Activated CD4-positive, alpha-beta T cell treated with anti-CD3 and anti-CD28 coated beads, Interleukin-2, amount 10 ng/mL, durations not matched to agents 24 days and 14 days (primary cell): Measurements from ENCODE around the gene CDH19. TPM values are rescaled to one million over a fixed set of nuclear protein-coding genes. Genes with fewer than 3 reads are reported as not detected.
"Not testable (repeated sequence)": the region's sequence is repeated elsewhere in the genome, so short reads cannot be mapped to it uniquely, and the experiment has no call there.

Source experiments
- DNase-seq: peaks from one replicate; pipeline ENCODE4 v3.0.0; 2022
- H3K27ac Mint-ChIP-seq: one replicate; pipeline ENCODE4 v1.8.0; 2022; ENCODE audit warnings: mild to moderate bottlenecking, mixed read lengths
- H3K27me3 Mint-ChIP-seq: one replicate; pipeline ENCODE4 v1.8.0; 2022; ENCODE audit warnings: mixed read lengths
- H3K36me3 Mint-ChIP-seq: one replicate; pipeline ENCODE4 v1.8.0; 2022; ENCODE audit warnings: low read depth, mild to moderate bottlenecking, mixed read lengths
- H3K4me1 Mint-ChIP-seq: one replicate; pipeline ENCODE4 v1.8.0; 2021; ENCODE audit warnings: mixed read lengths
- H3K4me3 Mint-ChIP-seq: one replicate; pipeline ENCODE4 v1.8.0; 2022; ENCODE audit warnings: mild to moderate bottlenecking, moderate library complexity, mixed read lengths
- H3K9me3 Mint-ChIP-seq: one replicate; pipeline ENCODE4 v1.8.0; 2021; ENCODE audit warnings: mixed read lengths
- intact Hi-C: fragments of 100-400 bp; cut with micrococcal nuclease; formaldehyde crosslinking; loops from one replicate; pipeline ENCODE4 v1.15.1; 2023
- total RNA-seq: library from RNA; stranded (reverse); gene quantifications from 2 replicates; pipeline ENCODE4 v1.2.3, GENCODE V29; 2022

The CDH19 gene
- total RNA-seq, 1 donor from 2014 or later: not detected

GRCh38 chr18:66550366-66550765 lies 53.5 kb downstream of the CDH19 start:
- H3K4me1 Mint-ChIP-seq: no peaks in the 10 kb centered on the region
- no peaks in the 10 kb centered on the region for H3K36me3 Mint-ChIP-seq
- no peak for DNase-seq
- H3K9me3 Mint-ChIP-seq: no peaks in the 10 kb centered on the region
- intact Hi-C loops: no loop called here
- no peaks in the 10 kb centered on the region for H3K27me3 Mint-ChIP-seq
- H3K4me3 Mint-ChIP-seq: no peak overlapping the region
- H3K27ac Mint-ChIP-seq: no peak overlapping the region

- no peak for DNase-seq
- no peaks in the 10 kb centered on the region for H3K27me3 Mint-ChIP-seq
- no peak overlapping the region for H3K4me3 Mint-ChIP-seq
- H3K36me3 Mint-ChIP-seq: no peaks in the 10 kb centered on the region
- intact Hi-C loops: no loop called here
- no peaks in the 10 kb centered on the region for H3K4me1 Mint-ChIP-seq
- H3K27ac Mint-ChIP-seq: no peak overlapping the region
- no peaks in the 10 kb centered on the region for H3K9me3 Mint-ChIP-seq
These were observed 55.1 kb downstream of the CDH19 start for GRCh38 chr18:66548747-66549146.

- DNase-seq: no peak
- Mint-ChIP-seq H3K27me3 (no peaks in the 10 kb centered on the region), H3K27ac (no peak overlapping the region), H3K4me3 (no peak overlapping the region), H3K36me3 (no peaks in the 10 kb centered on the region), H3K9me3 (no peaks in the 10 kb centered on the region), H3K4me1 (no peaks in the 10 kb centered on the region)
- intact Hi-C loops: no loop called here
These were observed 69.8 kb downstream of the CDH19 start for GRCh38 chr18:66534110-66534509.

GRCh38 chr18:66533693-66534092 lies 70.2 kb downstream of the CDH19 start:
- no peak for DNase-seq
- Mint-ChIP-seq H3K36me3 (no peaks in the 10 kb centered on the region), H3K4me3 (no peak overlapping the region), H3K27ac (no peak overlapping the region), H3K9me3 (no peaks in the 10 kb centered on the region), H3K4me1 (no peaks in the 10 kb centered on the region), H3K27me3 (no peaks in the 10 kb centered on the region)
- intact Hi-C loops: no loop called here

- Mint-ChIP-seq H3K36me3 (no peaks in the 10 kb centered on the region), H3K4me1 (no peaks in the 10 kb centered on the region), H3K9me3 (no peaks in the 10 kb centered on the region), H3K27ac (no peak overlapping the region), H3K4me3 (no peak overlapping the region), H3K27me3 (no peaks in the 10 kb centered on the region)
- DNase-seq: no peak
- intact Hi-C loops: no loop called here
These were observed 80.5 kb downstream of the CDH19 start for GRCh38 chr18:66523219-66523991.

- Mint-ChIP-seq H3K27me3 (no peaks in the 10 kb centered on the region), H3K36me3 (no peaks in the 10 kb centered on the region), H3K27ac (no peak overlapping the region), H3K4me1 (no peaks in the 10 kb centered on the region), H3K9me3 (no peaks in the 10 kb centered on the region), H3K4me3 (no peak overlapping the region)
- intact Hi-C loops: no loop called here
- no peak for DNase-seq
These were observed 89.9 kb downstream of the CDH19 start for GRCh38 chr18:66513996-66514395.

GRCh38 chr18:66511792-66512191 lies 92.1 kb downstream of the CDH19 start:
- Mint-ChIP-seq H3K4me3 (no peak overlapping the region), H3K9me3 (no peaks in the 10 kb centered on the region), H3K27ac (no peak overlapping the region), H3K27me3 (no peaks in the 10 kb centered on the region), H3K36me3 (no peaks in the 10 kb centered on the region), H3K4me1 (no peaks in the 10 kb centered on the region)
- DNase-seq: no peak
- intact Hi-C loops: no loop called here

- H3K27ac Mint-ChIP-seq: no peak overlapping the region
- no peak overlapping the region for H3K4me3 Mint-ChIP-seq
- intact Hi-C loops: no loop called here
- no peaks in the 10 kb centered on the region for H3K4me1 Mint-ChIP-seq
- no peaks in the 10 kb centered on the region for H3K36me3 Mint-ChIP-seq
- no peaks in the 10 kb centered on the region for H3K9me3 Mint-ChIP-seq
- no peaks in the 10 kb centered on the region for H3K27me3 Mint-ChIP-seq
- no peak for DNase-seq
These were observed 92.6 kb downstream of the CDH19 start for GRCh38 chr18:66511289-66511688.

- Mint-ChIP-seq H3K4me3 (no peak overlapping the region), H3K4me1 (no peaks in the 10 kb centered on the region), H3K36me3 (no peaks in the 10 kb centered on the region), H3K27me3 (no peaks in the 10 kb centered on the region), H3K9me3 (no peaks in the 10 kb centered on the region), H3K27ac (no peak overlapping the region)
- intact Hi-C loops: no loop called here
- no peak for DNase-seq
These were observed 93.4 kb downstream of the CDH19 start for GRCh38 chr18:66510357-66511045.

- no peak overlapping the region for H3K27ac Mint-ChIP-seq
- H3K4me1 Mint-ChIP-seq: no peaks in the 10 kb centered on the region
- DNase-seq: no peak
- no peaks in the 10 kb centered on the region for H3K36me3 Mint-ChIP-seq
- H3K9me3 Mint-ChIP-seq: no peaks in the 10 kb centered on the region
- H3K27me3 Mint-ChIP-seq: no peaks in the 10 kb centered on the region
- no peak overlapping the region for H3K4me3 Mint-ChIP-seq
- intact Hi-C loops: no loop called here
These were observed 95.0 kb downstream of the CDH19 start for GRCh38 chr18:66508937-66509336.

GRCh38 chr18:66506178-66506577 lies 97.7 kb downstream of the CDH19 start:
- Mint-ChIP-seq H3K27ac (no peak overlapping the region), H3K4me3 (no peak overlapping the region), H3K27me3 (no peaks in the 10 kb centered on the region), H3K4me1 (no peaks in the 10 kb centered on the region), H3K9me3 (no peaks in the 10 kb centered on the region), H3K36me3 (no peaks in the 10 kb centered on the region)
- DNase-seq: no peak
- intact Hi-C loops: no loop called here

- Mint-ChIP-seq H3K36me3 (no peaks in the 10 kb centered on the region), H3K4me3 (no peak overlapping the region), H3K27ac (no peak overlapping the region), H3K4me1 (no peaks in the 10 kb centered on the region), H3K27me3 (no peaks in the 10 kb centered on the region), H3K9me3 (no peaks in the 10 kb centered on the region)
- intact Hi-C loops: no loop called here
- DNase-seq: no peak
These were observed 106.5 kb downstream of the CDH19 start for GRCh38 chr18:66497351-66497750.

- Mint-ChIP-seq H3K36me3 (no peaks in the 10 kb centered on the region), H3K27me3 (no peaks in the 10 kb centered on the region), H3K4me1 (no peaks in the 10 kb centered on the region), H3K27ac (no peak overlapping the region), H3K9me3 (no peaks in the 10 kb centered on the region), H3K4me3 (no peak overlapping the region)
- intact Hi-C loops: no loop called here
- no peak for DNase-seq
These were observed 108.0 kb downstream of the CDH19 start for GRCh38 chr18:66495844-66496243.

- intact Hi-C loops: no loop called here
- Mint-ChIP-seq H3K36me3 (no peaks in the 10 kb centered on the region), H3K27ac (no peak overlapping the region), H3K9me3 (no peaks in the 10 kb centered on the region), H3K27me3 (no peaks in the 10 kb centered on the region), H3K4me1 (no peaks in the 10 kb centered on the region), H3K4me3 (no peak overlapping the region)
- DNase-seq: no peak
These were observed 130.0 kb downstream of the CDH19 start for GRCh38 chr18:66473882-66474281.

- H3K9me3 Mint-ChIP-seq, H3K36me3 Mint-ChIP-seq, H3K27me3 Mint-ChIP-seq, H3K27ac Mint-ChIP-seq, intact Hi-C loops, DNase-seq, H3K4me3 Mint-ChIP-seq, H3K4me1 Mint-ChIP-seq: not testable (repeated sequence)
These were observed 137.7 kb downstream of the CDH19 start for GRCh38 chr18:66466184-66466583.
